HepG2 (cell line): ENCODE measurements around the gene KRTAP29-1.

Experiments used
- CAMTA2 ChIP-seq: sonication (generic); formaldehyde crosslinking; IDR thresholded peaks from 2 replicates; pipeline ENCODE4 v1.4.0; 2020; ENCODE audit warnings: mild to moderate bottlenecking, missing genetic modification reagents, borderline replicate concordance
- SOX6 ChIP-seq, 2 experiments: fragments of 450-650 bp in 1 of 2; sonication (generic) in 1 of 2; formaldehyde crosslinking in 1 of 2; IDR thresholded peaks; 2 replicates each; pipeline versions ENCODE4 v1.4.0 to v1.6.1; 2017 to 2020; ENCODE audit warnings: antibody characterized with exemption in 1 of 2, mild to moderate bottlenecking in 1 of 2, missing genetic modification reagents in 1 of 2
- ZNF619 ChIP-seq: sonication (generic); formaldehyde crosslinking; IDR thresholded peaks from 2 replicates; pipeline ENCODE4 v1.4.0; 2020; ENCODE audit warnings: mild to moderate bottlenecking, missing genetic modification reagents

- TF ChIP-seq SOX6 (IDR thresholded peaks at IDR 0.05) (no peak), SOX6 (CRISPR knock-in tag; IDR thresholded peaks at IDR 0.05) (no peak), CAMTA2 (CRISPR knock-in tag) (no peak), ZNF619 (CRISPR knock-in tag) (no peak)
These were observed 5.0 kb upstream of the KRTAP29-1 start for GRCh38 chr17:41307647-41308046.
